T-helper 2 cell treated with Interferon-gamma antibody and Interleukin-4, amounts not matched to agents 100 ng/mL and 5 ng/mL, for 36 hours (primary cell): Measurements from ENCODE around the gene ADAMTS17. TPM values are rescaled to one million over a fixed set of nuclear protein-coding genes. Genes with fewer than 3 reads are reported as not detected.

Source experiments
- intact Hi-C: fragments of 100-400 bp; cut with micrococcal nuclease; formaldehyde crosslinking; loops from one replicate; pipeline ENCODE4 v1.15.1; 2023
- total RNA-seq: library from RNA; stranded (reverse); gene quantifications from 2 replicates; pipeline ENCODE4 v1.2.3, GENCODE V29; 2022

ADAMTS17 gene
- total RNA-seq, 1 donor from 2014 or later, result 1.7 TPM

GRCh38 chr15:99958426-99959097 lies 383.2 kb downstream of the ADAMTS17 start:
- intact Hi-C loops, result no loop called here

- intact Hi-C loops, result no loop called here
Measured at GRCh38 chr15:99957642-99958013, 384.1 kb downstream of the ADAMTS17 start.

- intact Hi-C loops, result no loop called here
Measured at GRCh38 chr15:99956820-99957641, 384.7 kb downstream of the ADAMTS17 start.

GRCh38 chr15:99956022-99956775 lies 385.6 kb downstream of the ADAMTS17 start:
- intact Hi-C loops, result no loop called here

GRCh38 chr15:99955532-99955931 lies 386.2 kb downstream of the ADAMTS17 start:
- intact Hi-C loops, result no loop called here

GRCh38 chr15:99955181-99955525 lies 386.6 kb downstream of the ADAMTS17 start:
- intact Hi-C loops, result no loop called here

GRCh38 chr15:99954361-99955180 lies 387.2 kb downstream of the ADAMTS17 start:
- intact Hi-C loops, result no loop called here

- intact Hi-C loops, result no loop called here
Measured at GRCh38 chr15:99953886-99954285, 387.9 kb downstream of the ADAMTS17 start.

GRCh38 chr15:99951511-99951910 lies 390.3 kb downstream of the ADAMTS17 start:
- intact Hi-C loops, result no loop called here

GRCh38 chr15:99944131-99944530 lies 397.6 kb downstream of the ADAMTS17 start:
- intact Hi-C loops, result no loop called here

GRCh38 chr15:99943466-99943865 lies 398.3 kb downstream of the ADAMTS17 start:
- intact Hi-C loops, result no loop called here

GRCh38 chr15:99932676-99933402 lies 408.9 kb downstream of the ADAMTS17 start:
- intact Hi-C loops, result no loop called here

- intact Hi-C loops, result no loop called here
Measured at GRCh38 chr15:99931703-99932603, 409.8 kb downstream of the ADAMTS17 start.

GRCh38 chr15:99930696-99931095 lies 411.1 kb downstream of the ADAMTS17 start:
- intact Hi-C loops, result no loop called here

- intact Hi-C loops, result loop anchor here (2.0 to 10.0 kb wide), 5 partner anchors 197 to 1796 kb away; partner anchors contain the start of genes ASB7, LINS1, LYSMD4 and TARS3
Measured at GRCh38 chr15:99929266-99929665, 412.5 kb downstream of the ADAMTS17 start.

- intact Hi-C loops, result loop anchor here (2.0 to 10.0 kb wide), 5 partner anchors 196 to 1796 kb away; partner anchors contain the start of genes ASB7, LINS1, LYSMD4 and TARS3
Measured at GRCh38 chr15:99928429-99928981, 413.3 kb downstream of the ADAMTS17 start.

GRCh38 chr15:99926532-99926931 lies 415.2 kb downstream of the ADAMTS17 start:
- intact Hi-C loops, result loop anchor here (2.0 to 10.0 kb wide), 4 partner anchors 194 to 1798 kb away; partner anchors contain the start of genes LRRC28, LYSMD4 and TARS3

GRCh38 chr15:99925661-99926461 lies 415.9 kb downstream of the ADAMTS17 start:
- intact Hi-C loops, result loop anchor here (2.0 to 10.0 kb wide), 4 partner anchors 194 to 1799 kb away; partner anchors contain the start of genes LRRC28, LYSMD4 and TARS3
